ENCODE measurements around the gene UFC1.
A peak's percentile ranks its signal among the peaks of the same experiment; 100 is the strongest.

UFC1 gene

GRCh38 chr1:161162806-161163205 is 9.0 kb downstream of the UFC1 start:
- Histone ChIP-seq H2AFZ (ENCODE audit: low read depth) (no peak overlapping the region), H3K4me3 (IDR thresholded peaks at IDR 0.05; ENCODE audit: insufficient read depth, low read depth, low read length) (no peak overlapping the region), H3K27me3 (ENCODE audit: insufficient read depth, low read depth) (no peaks in the 10 kb centered on the region), H3K9ac (no peak overlapping the region), H3K27ac (no peak overlapping the region), H4K20me1 (ENCODE audit: insufficient read depth) (no peaks in the 10 kb centered on the region), H3K36me3 (ENCODE audit: insufficient read depth) (no peaks in the 10 kb centered on the region), H3K4me1 (ENCODE audit: low read depth, poor library complexity, severe bottlenecking) (peaks cover 44% of the 10 kb centered on the region), H3K4me2 (no peak overlapping the region), H3K79me2 (ENCODE audit: insufficient read depth, low read depth) (peaks cover 10% of the 10 kb centered on the region)
- TF ChIP-seq CTCF (conservative IDR thresholded peaks at IDR 0.05; ENCODE audit: low read depth, low read length) = no peak

GRCh38 chr1:161163793-161164192 is 10.0 kb downstream of the UFC1 start:
- H3K9ac ChIP-seq = no peak overlapping the region
- TF ChIP-seq CTCF (conservative IDR thresholded peaks at IDR 0.05; ENCODE audit: low read depth, low read length) = no peak; the same call in 1 of the 2 replicates
- H4K20me1 ChIP-seq (ENCODE audit: insufficient read depth) = no peaks in the 10 kb centered on the region

GRCh38 chr1:161164901-161165610 is 11.3 kb downstream of the UFC1 start:
- H3K4me2 ChIP-seq = peak overlapping the region; percentile 99
- no peaks in the 10 kb centered on the region for H3K27me3 ChIP-seq (ENCODE audit: insufficient read depth, low read depth)
- no peak for TF ChIP-seq CTCF (conservative IDR thresholded peaks at IDR 0.05; ENCODE audit: low read depth, low read length)
- no peak overlapping the region for H2AFZ ChIP-seq (ENCODE audit: low read depth)
- peak overlapping the region; percentile 63 for H3K9ac ChIP-seq
- H3K79me2 ChIP-seq (ENCODE audit: insufficient read depth, low read depth) = peaks cover 5% of the 10 kb centered on the region
- no peaks in the 10 kb centered on the region for H3K36me3 ChIP-seq (ENCODE audit: insufficient read depth)
- H3K27ac ChIP-seq = peak overlapping the region; percentile 84
- peaks cover 33% of the 10 kb centered on the region for H3K4me1 ChIP-seq (ENCODE audit: low read depth, poor library complexity, severe bottlenecking)
- no peaks in the 10 kb centered on the region for H4K20me1 ChIP-seq (ENCODE audit: insufficient read depth)
- H3K4me3 ChIP-seq (IDR thresholded peaks at IDR 0.05; ENCODE audit: insufficient read depth, low read depth, low read length) = peak overlapping the region; percentile 81

More at GRCh38 chr1:161163793-161164192, 10.0 kb downstream of the UFC1 start:
- H3K79me2 ChIP-seq (ENCODE audit: insufficient read depth, low read depth) = peaks cover 10% of the 10 kb centered on the region
- no peak overlapping the region; the same call in 1 of the 2 replicates for H3K27ac ChIP-seq
- no peak overlapping the region for H2AFZ ChIP-seq (ENCODE audit: low read depth)
- peaks cover 38% of the 10 kb centered on the region for H3K4me1 ChIP-seq (ENCODE audit: low read depth, poor library complexity, severe bottlenecking)
- H3K4me2 ChIP-seq = no peak overlapping the region
- no peaks in the 10 kb centered on the region for H3K36me3 ChIP-seq (ENCODE audit: insufficient read depth)
- H3K27me3 ChIP-seq (ENCODE audit: insufficient read depth, low read depth) = no peaks in the 10 kb centered on the region
- no peak overlapping the region for H3K4me3 ChIP-seq (IDR thresholded peaks at IDR 0.05; ENCODE audit: insufficient read depth, low read depth, low read length)

- peak within 1 kb of the TSS; percentile 96 for H3K4me3 ChIP-seq (IDR thresholded peaks at IDR 0.05; ENCODE audit: insufficient read depth, low read depth, low read length)
- H3K4me1 ChIP-seq (ENCODE audit: low read depth, poor library complexity, severe bottlenecking) = peaks cover 27% of the 10 kb centered on the region
- no peaks in the 10 kb centered on the region for H3K79me2 ChIP-seq (ENCODE audit: insufficient read depth, low read depth)
- peak within 1 kb of the TSS; percentile 84 for H3K27ac ChIP-seq
- peak; percentile 98 for TF ChIP-seq CTCF (conservative IDR thresholded peaks at IDR 0.05; ENCODE audit: low read depth, low read length)
- H3K9ac ChIP-seq = peak within 1 kb of the TSS; percentile 63
- peak within 1 kb of the TSS; percentile 99 for H3K4me2 ChIP-seq
- no peaks in the 10 kb centered on the region for H4K20me1 ChIP-seq (ENCODE audit: insufficient read depth)
- 0 out of 2 replicates have a peak, but pooled peaks cover 2% of the 10 kb centered on the region for H3K36me3 ChIP-seq (ENCODE audit: insufficient read depth)
- H3K27me3 ChIP-seq (ENCODE audit: insufficient read depth, low read depth) = no peaks in the 10 kb centered on the region
- H2AFZ ChIP-seq (ENCODE audit: low read depth) = peak within 1 kb of the TSS; percentile 74
Measured at GRCh38 chr1:161165742-161166668, 12.2 kb downstream of the UFC1 start, which contains the start of gene PPOX. Gene PPOX (plus strand): TSS chr1:161166426. CDS start chr1:161166848, 422 bp downstream.

All from KMS-11 (cell line).